Neuronal stem cell (in vitro differentiated cells): ENCODE measurements around the gene C3orf22.

Experiments used
- DNase-seq: peaks from one replicate; pipeline ENCODE4 v3.0.0-alpha.2; 2013; ENCODE audit warnings: low spot score
- H2AFZ ChIP-seq: one replicate; pipeline ENCODE4 v1.6.1; 2013; ENCODE audit warnings: mild to moderate bottlenecking, low read length, inconsistent platforms
- H2AK5ac ChIP-seq: 2 replicates; pipeline ENCODE4 v1.6.1; 2013; ENCODE audit warnings: low read depth, mild to moderate bottlenecking, inconsistent platforms, low read length, moderate library complexity, mixed read lengths
- H2BK120ac ChIP-seq: 2 replicates; pipeline ENCODE4 v1.6.1; 2013; ENCODE audit warnings: low read depth, mild to moderate bottlenecking, inconsistent platforms, low read length, moderate library complexity, mixed read lengths
- H2BK12ac ChIP-seq: one replicate; pipeline ENCODE4 v1.6.1; 2013; ENCODE audit warnings: low read length, inconsistent platforms
- H2BK15ac ChIP-seq: 2 replicates; pipeline ENCODE4 v1.6.1; 2013; ENCODE audit warnings: mild to moderate bottlenecking, low read length, inconsistent platforms, mixed read lengths
- H2BK5ac ChIP-seq: one replicate; pipeline ENCODE4 v1.6.1; 2013; ENCODE audit warnings: inconsistent platforms, mild to moderate bottlenecking, low read length, moderate library complexity
- H3K14ac ChIP-seq: one replicate; pipeline ENCODE4 v1.6.1; 2013; ENCODE audit warnings: low read length, inconsistent platforms
- H3K18ac ChIP-seq: 2 replicates; pipeline ENCODE4 v1.6.1; 2013; ENCODE audit warnings: low read length, inconsistent platforms
- H3K23ac ChIP-seq: 2 replicates; pipeline ENCODE4 v1.6.1; 2013; ENCODE audit warnings: low read depth, mild to moderate bottlenecking, mixed read lengths, low read length, inconsistent platforms; ENCODE audit not compliant: poor library complexity
- H3K27ac ChIP-seq: replicated peaks from 3 replicates; pipeline ENCODE4 v1.5.1; 2013; ENCODE audit warnings: low read length, inconsistent platforms
- H3K27me3 ChIP-seq, 3 experiments: 2 replicates each; pipeline ENCODE4 v1.6.1; 2013; ENCODE audit warnings: low read length in 3 of 3, mild to moderate bottlenecking in 2 of 3, inconsistent platforms in 1 of 3, low read depth in 1 of 3, mixed read lengths in 1 of 3, moderate library complexity in 1 of 3; ENCODE audit not compliant: control insufficient read depth in 3 of 3, insufficient read depth in 3 of 3
- H3K36me3 ChIP-seq, 2 donors: replicated peaks in 1 of 2; 2 replicates each; pipeline ENCODE4 v1.6.1; 2013; ENCODE audit warnings: low read length in 2 of 2; ENCODE audit not compliant: control insufficient read depth in 2 of 2, insufficient read depth in 2 of 2
- H3K4ac ChIP-seq: 2 replicates; pipeline ENCODE4 v1.6.1; 2013; ENCODE audit warnings: inconsistent platforms, mild to moderate bottlenecking, low read length, moderate library complexity
- H3K4me1 ChIP-seq, 2 donors: 1 replicate in 1 of 2; 2 replicates in 1 of 2; pipeline ENCODE4 v1.6.1; 2013; ENCODE audit warnings: low read length in 2 of 2, low read depth in 1 of 2; ENCODE audit not compliant: control insufficient read depth in 2 of 2, insufficient read depth in 1 of 2
- H3K4me2 ChIP-seq: one replicate; pipeline ENCODE4 v1.6.1; 2013; ENCODE audit warnings: mild to moderate bottlenecking, low read length, inconsistent platforms; ENCODE audit not compliant: insufficient read depth, poor library complexity, severe bottlenecking
- H3K4me3 ChIP-seq, 2 donors: 2 replicates each; pipeline ENCODE4 v1.5.1; 2013; ENCODE audit warnings: low read length in 2 of 2, mild to moderate bottlenecking in 2 of 2, inconsistent platforms in 1 of 2, moderate library complexity in 1 of 2
- H3K79me1 ChIP-seq: one replicate; pipeline ENCODE4 v1.6.1; 2013; ENCODE audit warnings: low read depth, mild to moderate bottlenecking, inconsistent platforms, low read length, moderate library complexity
- H3K9ac ChIP-seq: one replicate; pipeline ENCODE4 v1.6.1; 2013; ENCODE audit warnings: mild to moderate bottlenecking, low read depth, low read length, inconsistent platforms; ENCODE audit not compliant: poor library complexity
- H3K9me3 ChIP-seq, 2 donors: replicated peaks in 1 of 2; 2 replicates each; pipeline versions ENCODE3 to v1.6.1; 2013; ENCODE audit warnings: low read length in 2 of 2, mild to moderate bottlenecking in 2 of 2, inconsistent platforms in 1 of 2, low read depth in 1 of 2, mixed read lengths in 1 of 2, moderate library complexity in 1 of 2; ENCODE audit not compliant: control insufficient read depth in 2 of 2, insufficient read depth in 1 of 2
- H4K8ac ChIP-seq: one replicate; pipeline ENCODE4 v1.6.1; 2013; ENCODE audit warnings: low read depth, mild to moderate bottlenecking, inconsistent platforms, low read length, moderate library complexity
- H4K91ac ChIP-seq: one replicate; pipeline ENCODE4 v1.6.1; 2013; ENCODE audit warnings: low read length, low read depth, mild to moderate bottlenecking, inconsistent platforms; ENCODE audit not compliant: poor library complexity
- WGBS, 2 donors: extraction: QIAGEN DNeasy Blood & Tissue Kit; methylation state at CpG; one replicate each; pipeline ENCODE4 v1.1.7; 2013; ENCODE audit warnings: missing lambda C conversion rate in 2 of 2, mixed read lengths in 1 of 2; ENCODE audit not compliant: insufficient read length in 2 of 2, insufficient replicate concordance in 1 of 2; ENCODE audit errors: extremely low coverage in 2 of 2; 5-methylcytosine and 5-hydroxymethylcytosine counted together

The C3orf22 gene

GRCh38 chr3:126551839-126552687 is 6.7 kb downstream of the C3orf22 start:
- no CpG with 5 or more reads among the region's 17 CpGs for WGBS, 2 donors
- Histone ChIP-seq H3K14ac (peak overlapping the region; percentile 50), H3K9me3 (no peaks in the 10 kb centered on the region), H2AFZ (no peak overlapping the region), H3K4ac (no peak overlapping the region), H3K27ac (no peak overlapping the region), H3K4me1 (peaks cover 12 to 21% of the 10 kb centered on the region in 2 donors), H2BK15ac (peak overlapping the region; percentile 89), H4K8ac (peak overlapping the region; percentile 23), H3K27me3 (peaks cover 0 to 16% (median 0%) of the 10 kb centered on the region in 3 experiments), H3K36me3 (no peaks in the 10 kb centered on the region), H3K4me2 (no peak overlapping the region), H2BK5ac (peak overlapping the region; percentile 19), H2AK5ac (peak overlapping the region; percentile 71), H2BK120ac (no peak overlapping the region), H3K23ac (no peak overlapping the region), H4K91ac (no peak overlapping the region), H2BK12ac (peak overlapping the region; percentile 80), H3K4me3 (no peak overlapping the region), H3K18ac (peak overlapping the region; percentile 61), H3K79me1 (peaks cover 5% of the 10 kb centered on the region), H3K9ac (peak overlapping the region; percentile 50)
- DNase-seq, result no peak

GRCh38 chr3:126551121-126551838 is 7.5 kb downstream of the C3orf22 start:
- peak overlapping the region; percentile 25 for H2BK5ac ChIP-seq
- peaks cover 12 to 21% of the 10 kb centered on the region in 2 donors for H3K4me1 ChIP-seq
- H3K27me3 ChIP-seq, result peaks cover 0 to 24% (median 2%) of the 10 kb centered on the region in 3 experiments
- H2AFZ ChIP-seq, result no peak overlapping the region
- no peak overlapping the region for H3K4me3 ChIP-seq
- H2BK12ac ChIP-seq, result peak overlapping the region; percentile 76
- H3K23ac ChIP-seq, result no peak overlapping the region
- no peaks in the 10 kb centered on the region for H3K9me3 ChIP-seq
- DNase-seq, result no peak
- H3K36me3 ChIP-seq, result no peaks in the 10 kb centered on the region
- no peak overlapping the region for H3K9ac ChIP-seq
- H2BK15ac ChIP-seq, result peak overlapping the region; percentile 89
- peak overlapping the region; percentile 61 for H3K18ac ChIP-seq
- H4K91ac ChIP-seq, result no peak overlapping the region
- H2AK5ac ChIP-seq, result peak overlapping the region; percentile 71
- peak overlapping the region; percentile 7 for H4K8ac ChIP-seq
- H3K4ac ChIP-seq, result no peak overlapping the region
- H2BK120ac ChIP-seq, result no peak overlapping the region
- no peak overlapping the region for H3K4me2 ChIP-seq
- WGBS, 2 donors, result no CpG with 5 or more reads among the region's 13 CpGs
- peaks cover 3% of the 10 kb centered on the region for H3K79me1 ChIP-seq
- H3K27ac ChIP-seq, result no peak overlapping the region
- H3K14ac ChIP-seq, result no peak overlapping the region

GRCh38 chr3:126550488-126551051 is 8.2 kb downstream of the C3orf22 start:
- Histone ChIP-seq H4K91ac (no peak overlapping the region), H3K79me1 (peaks cover 3% of the 10 kb centered on the region), H2BK12ac (no peak overlapping the region), H3K9ac (peak overlapping the region; percentile 52), H2AK5ac (peak overlapping the region; percentile 21), H3K36me3 (no peaks in the 10 kb centered on the region), H3K4me3 (no peak overlapping the region), H2AFZ (no peak overlapping the region), H3K4me1 (peaks cover 12 to 21% of the 10 kb centered on the region in 2 donors), H3K9me3 (no peaks in the 10 kb centered on the region), H4K8ac (no peak overlapping the region), H3K14ac (peak overlapping the region; percentile 63), H3K4ac (peak overlapping the region; percentile 41), H2BK15ac (peak overlapping the region; percentile 79), H3K27ac (no peak overlapping the region), H3K27me3 (peaks cover 0 to 29% (median 2%) of the 10 kb centered on the region in 3 experiments), H3K4me2 (no peak overlapping the region), H2BK120ac (no peak overlapping the region), H3K23ac (peak overlapping the region; percentile 39), H3K18ac (peak overlapping the region; percentile 81), H2BK5ac (peak overlapping the region; percentile 72)
- WGBS, 2 donors, result no CpG with 5 or more reads among the region's 11 CpGs
- no peak for DNase-seq
